HG03432 (cell line): ENCODE measurements around the gene DNAH12.
"Not testable (repeated sequence)": the region's sequence is repeated elsewhere in the genome, so short reads cannot be mapped to it uniquely, and the experiment has no call there.

ENCODE experiments used
- ATAC-seq: cut with Tn5 transposase; IDR thresholded peaks from one replicate; pipeline ENCODE4 v1.9.1; 2021; ENCODE audit warnings: mild to moderate bottlenecking, moderate library complexity; ENCODE audit not compliant: unreplicated experiment

DNAH12 gene

GRCh38 chr3:57335283-57335938, 208.7 kb downstream of the DNAH12 start:
- no peak for ATAC-seq

- ATAC-seq: no peak
These were observed 213.0 kb downstream of the DNAH12 start for GRCh38 chr3:57331078-57331610.

- ATAC-seq: not testable (repeated sequence)
These were observed 217.6 kb downstream of the DNAH12 start for GRCh38 chr3:57326498-57326897.

- no peak for ATAC-seq
These were observed 229.9 kb downstream of the DNAH12 start for GRCh38 chr3:57314204-57314603.

- ATAC-seq: no peak
These were observed 234.3 kb downstream of the DNAH12 start for GRCh38 chr3:57309769-57310360.

- not testable (repeated sequence) for ATAC-seq
These were observed 240.6 kb downstream of the DNAH12 start for GRCh38 chr3:57303520-57303919.

GRCh38 chr3:57298041-57298440, 246.1 kb downstream of the DNAH12 start:
- no peak for ATAC-seq

- ATAC-seq: no peak
These were observed 251.1 kb downstream of the DNAH12 start for GRCh38 chr3:57292897-57293526.

- no peak for ATAC-seq
These were observed 251.8 kb downstream of the DNAH12 start, which contains the start of gene ASB14 for GRCh38 chr3:57292159-57292896. Gene ASB14, minus strand, starts transcription at chr3:57292685. Its CDS starts 652 bp downstream, at chr3:57292033.

- ATAC-seq: no peak
These were observed 255.7 kb downstream of the DNAH12 start for GRCh38 chr3:57288403-57288802.

- no peak for ATAC-seq
These were observed 256.9 kb downstream of the DNAH12 start for GRCh38 chr3:57287205-57287604.

- no peak for ATAC-seq
These were observed 260.8 kb downstream of the DNAH12 start for GRCh38 chr3:57283334-57283733.

GRCh38 chr3:57281715-57282114, 262.4 kb downstream of the DNAH12 start:
- no peak for ATAC-seq

GRCh38 chr3:57279685-57280084, 264.5 kb downstream of the DNAH12 start:
- ATAC-seq: no peak

GRCh38 chr3:57278237-57278636, 265.9 kb downstream of the DNAH12 start:
- no peak for ATAC-seq

- ATAC-seq: no peak
These were observed 268.8 kb downstream of the DNAH12 start for GRCh38 chr3:57275393-57275792.

GRCh38 chr3:57274845-57275244, 269.3 kb downstream of the DNAH12 start:
- no peak for ATAC-seq

GRCh38 chr3:57268416-57268815, 275.7 kb downstream of the DNAH12 start:
- ATAC-seq: no peak

GRCh38 chr3:57261929-57262328, 282.2 kb downstream of the DNAH12 start:
- no peak for ATAC-seq

- no peak for ATAC-seq
These were observed 283.0 kb downstream of the DNAH12 start for GRCh38 chr3:57261119-57261518.

GRCh38 chr3:57257678-57258077, 286.5 kb downstream of the DNAH12 start:
- ATAC-seq: no peak
